H1 (cell line): ENCODE results near the gene FUT6. TPM values are rescaled to one million over a fixed set of nuclear protein-coding genes. Genes with fewer than 3 reads are reported as not detected.

ENCODE experiments used
- CTCF ChIA-PET: fragments of 300-600 bp; sonication (Branson Sonifier 250); formaldehyde crosslinking; loops from one replicate; lab custom pipeline; 2021; ENCODE audit not compliant: partially characterized antibody; lab: Charles Lee
- POLR2A ChIA-PET: fragments of 300-600 bp; sonication (Branson Sonifier 250); formaldehyde crosslinking; loops from one replicate; lab custom pipeline; 2021; ENCODE audit warnings: inconsistent platforms; ENCODE audit not compliant: partially characterized antibody; lab: Charles Lee
- DNase-seq, 2 experiments: peaks; one replicate each; pipeline versions ENCODE4 v3.0.0 to v3.0.0-alpha.2; 2010 to 2022; ENCODE audit warnings: low spot score in 2 of 2, low read depth in 1 of 2, mixed read lengths in 1 of 2
- FAIRE-seq: peaks from 2 replicates; lab custom pipeline; 2011; peaks lifted over from hg19 to GRCh38; lab: Jason Lieb, UNC
- H2AFZ ChIP-seq: 2 replicates; pipeline ENCODE4 v1.8.1; 2012; ENCODE audit warnings: low read length, inconsistent platforms
- H2AK5ac ChIP-seq: 2 replicates; pipeline ENCODE4 v1.6.1; 2013; ENCODE audit warnings: low read depth, low read length
- H2BK120ac ChIP-seq: replicated peaks from 2 replicates; pipeline ENCODE3; 2013; ENCODE audit warnings: low read depth, low read length, inconsistent platforms
- H2BK12ac ChIP-seq: 2 replicates; pipeline ENCODE4 v1.6.1; 2013; ENCODE audit warnings: low read depth, low read length
- H2BK15ac ChIP-seq: 2 replicates; pipeline ENCODE4 v1.6.1; 2013; ENCODE audit warnings: low read length
- H2BK20ac ChIP-seq: 2 replicates; pipeline ENCODE4 v1.6.1; 2013; ENCODE audit warnings: low read length
- H2BK5ac ChIP-seq: 2 replicates; pipeline ENCODE4 v1.6.1; 2013; ENCODE audit warnings: low read depth, low read length
- H3K14ac ChIP-seq: 2 replicates; pipeline ENCODE4 v1.6.1; 2013; ENCODE audit warnings: inconsistent platforms; ENCODE audit not compliant: insufficient read length
- H3K18ac ChIP-seq: 2 replicates; pipeline ENCODE4 v1.6.1; 2013; ENCODE audit warnings: low read length; ENCODE audit errors: extremely low read depth
- H3K23ac ChIP-seq: 2 replicates; pipeline ENCODE4 v1.6.1; 2013; ENCODE audit warnings: inconsistent platforms; ENCODE audit not compliant: insufficient read length
- H3K23me2 ChIP-seq: 2 replicates; pipeline ENCODE4 v1.6.1; 2013; ENCODE audit warnings: low read depth, low read length
- H3K27ac ChIP-seq: 2 replicates; pipeline ENCODE4 v1.6.1; 2011; ENCODE audit warnings: low read depth, low read length, inconsistent platforms
- H3K27me3 ChIP-seq, 4 experiments: replicated peaks in 1 of 4; 1 replicate in 1 of 4; 2 replicates in 3 of 4; pipeline versions ENCODE4 v1.6.1 to v1.8.1; 2011 to 2013; ENCODE audit warnings: low read length in 3 of 4, mild to moderate bottlenecking in 3 of 4, inconsistent platforms in 2 of 4, mixed read lengths in 2 of 4, moderate library complexity in 1 of 4; ENCODE audit not compliant: control insufficient read depth in 3 of 4, insufficient read depth in 3 of 4; ENCODE audit errors: extremely low read depth in 1 of 4
- H3K36me3 ChIP-seq, 4 experiments: 2 replicates each; pipeline versions ENCODE4 v1.6.1 to v1.8.1; 2011 to 2013; ENCODE audit warnings: mild to moderate bottlenecking in 4 of 4, low read length in 3 of 4, moderate library complexity in 2 of 4, control low read depth in 1 of 4, inconsistent platforms in 1 of 4; ENCODE audit not compliant: insufficient read depth in 4 of 4, control insufficient read depth in 2 of 4
- H3K4ac ChIP-seq: replicated peaks from 2 replicates; pipeline ENCODE3; 2013; ENCODE audit warnings: low read length, low read depth, mixed read lengths, inconsistent platforms; ENCODE audit not compliant: insufficient read length
- H3K4me1 ChIP-seq, 4 experiments: replicated peaks in 1 of 4; 1 replicate in 1 of 4; 2 replicates in 3 of 4; pipeline versions ENCODE4 v1.6.1 to v1.8.1; 2011 to 2013; ENCODE audit warnings: low read length in 3 of 4, inconsistent platforms in 2 of 4, mixed read lengths in 1 of 4; ENCODE audit not compliant: insufficient read depth in 4 of 4, control insufficient read depth in 3 of 4
- H3K4me2 ChIP-seq, 2 experiments: 2 replicates each; pipeline versions ENCODE4 v1.6.1 to v1.8.1; 2011 to 2013; ENCODE audit warnings: low read depth in 2 of 2, low read length in 2 of 2, control low read depth in 1 of 2, inconsistent platforms in 1 of 2, mild to moderate bottlenecking in 1 of 2; ENCODE audit not compliant: insufficient read depth in 1 of 2
- H3K4me3 ChIP-seq, 4 experiments: fragments of 200-600, 300-600 bp in 1 of 4; sonication (generic), shearing (Covaris generic), sonication (Bioruptor Twin) in 1 of 4; 2 replicates each; pipeline versions ENCODE4 v1.5.1 to v1.8.1; 2011 to 2016; ENCODE audit warnings: low read length in 4 of 4, low read depth in 3 of 4, control low read depth in 2 of 4, inconsistent platforms in 2 of 4, mild to moderate bottlenecking in 2 of 4, mixed read lengths in 1 of 4, moderate library complexity in 1 of 4; ENCODE audit not compliant: insufficient read depth in 2 of 4; ENCODE audit errors: extremely low read depth in 1 of 4
- H3K56ac ChIP-seq: replicated peaks from 2 replicates; pipeline ENCODE3; 2013; ENCODE audit warnings: low read depth, mild to moderate bottlenecking, mixed read lengths, low read length, inconsistent platforms; ENCODE audit not compliant: insufficient read length
- H3K79me1 ChIP-seq: 2 replicates; pipeline ENCODE4 v1.6.1; 2013; ENCODE audit warnings: low read depth, low read length, control low read depth
- H3K79me2 ChIP-seq, 2 experiments: 2 replicates each; pipeline versions ENCODE4 v1.6.1 to v1.8.1; 2012 to 2013; ENCODE audit warnings: low read length in 2 of 2, mild to moderate bottlenecking in 2 of 2, inconsistent platforms in 1 of 2; ENCODE audit not compliant: insufficient read depth in 2 of 2, control insufficient read depth in 1 of 2
- H3K9ac ChIP-seq, 4 experiments: replicated peaks in 1 of 4; 1 replicate in 1 of 4; 2 replicates in 3 of 4; pipeline versions ENCODE4 v1.6.1 to v1.8.1; 2011 to 2013; ENCODE audit warnings: low read depth in 3 of 4, low read length in 3 of 4, control low read depth in 2 of 4, mild to moderate bottlenecking in 2 of 4, moderate library complexity in 2 of 4, inconsistent platforms in 1 of 4; ENCODE audit errors: extremely low read depth in 1 of 4
- H3K9me3 ChIP-seq, 2 experiments: 2 replicates each; pipeline versions ENCODE4 v1.6.1 to v1.8.1; 2012 to 2013; ENCODE audit warnings: mild to moderate bottlenecking in 2 of 2, moderate library complexity in 2 of 2, control low read depth in 1 of 2, inconsistent platforms in 1 of 2, low read depth in 1 of 2, low read length in 1 of 2, mixed read lengths in 1 of 2; ENCODE audit not compliant: insufficient read depth in 2 of 2
- H4K20me1 ChIP-seq, 2 experiments: replicated peaks in 1 of 2; 2 replicates each; pipeline versions ENCODE3 to v1.8.1; 2011 to 2013; ENCODE audit warnings: inconsistent platforms in 2 of 2, low read length in 2 of 2, mild to moderate bottlenecking in 1 of 2; ENCODE audit not compliant: insufficient read depth in 2 of 2, control insufficient read depth in 1 of 2
- H4K5ac ChIP-seq: 2 replicates; pipeline ENCODE4 v1.6.1; 2013; ENCODE audit warnings: low read length, low read depth, mixed read lengths, inconsistent platforms; ENCODE audit not compliant: insufficient read length
- H4K8ac ChIP-seq: 2 replicates; pipeline ENCODE4 v1.8.0; 2013; ENCODE audit warnings: mild to moderate bottlenecking, moderate library complexity, low read length, inconsistent platforms; ENCODE audit not compliant: insufficient read depth; ENCODE audit errors: extremely low read depth
- H4K91ac ChIP-seq: replicated peaks from 2 replicates; pipeline ENCODE3; 2013; ENCODE audit warnings: low read length, mixed read lengths, inconsistent platforms; ENCODE audit not compliant: insufficient read length
- CBX5 ChIP-seq: fragments of 300-800, 300-1000 bp; sonication (generic); IDR thresholded peaks from 2 replicates; pipeline ENCODE4 v1.7.1; 2016; ENCODE audit warnings: antibody characterized with exemption, low read length, low read depth
- CHD1 ChIP-seq: IDR thresholded peaks from 2 replicates; pipeline ENCODE4 v1.6.1; 2012; ENCODE audit warnings: low read depth, low read length, improper control_type of control experiment
- CTCF ChIP-seq, 3 experiments: IDR thresholded peaks; 1 replicate in 2 of 3; 2 replicates in 1 of 3; pipeline versions ENCODE4 v1.5.1 to v1.6.1; 2011; ENCODE audit warnings: low read length in 3 of 3, mild to moderate bottlenecking in 3 of 3, inconsistent platforms in 2 of 3, low read depth in 1 of 3, moderate library complexity in 1 of 3; ENCODE audit not compliant: insufficient read depth in 1 of 3; ENCODE audit errors: control extremely low read depth in 1 of 3
- JUN ChIP-seq: IDR thresholded peaks from 2 replicates; pipeline ENCODE4 v1.6.1; 2011; ENCODE audit warnings: low read depth, mild to moderate bottlenecking, improper control_type of control experiment, low read length
- POLR2AphosphoS5 ChIP-seq: IDR thresholded peaks from 2 replicates; pipeline ENCODE4 v1.6.1; 2011; ENCODE audit warnings: low read depth, low read length
- RXRA ChIP-seq: IDR thresholded peaks from 2 replicates; pipeline ENCODE4 v1.6.1; 2011; ENCODE audit warnings: low read depth, mild to moderate bottlenecking, low read length, moderate library complexity; ENCODE audit not compliant: insufficient read depth
- SRF ChIP-seq: IDR thresholded peaks from 2 replicates; pipeline ENCODE4 v1.6.1; 2011; ENCODE audit warnings: mild to moderate bottlenecking, low read depth, low read length, moderate library complexity
- SUZ12 ChIP-seq: fragments of 200-600 bp; sonication (generic); IDR thresholded peaks from 2 replicates; pipeline ENCODE4 v1.6.1; 2012; ENCODE audit warnings: mild to moderate bottlenecking, inconsistent platforms, low read length, moderate library complexity, mixed read lengths
- WGBS, 2 experiments: shearing (Covaris generic) in 1 of 2; methylation state at CpG; one replicate each; pipeline versions ENCODE4 v1.1.6 to v1.1.7; 2013 to 2015; ENCODE audit warnings: low lambda C conversion rate in 2 of 2, mixed read lengths in 2 of 2, inconsistent platforms in 1 of 2, low coverage in 1 of 2, missing lambda C conversion rate in 1 of 2; ENCODE audit not compliant: insufficient replicate concordance in 2 of 2, insufficient coverage in 1 of 2, insufficient read length in 1 of 2; ENCODE audit errors: extremely low coverage in 1 of 2, missing lambda C conversion rate in 1 of 2; 5-methylcytosine and 5-hydroxymethylcytosine counted together
- polyA plus RNA-seq, 7 experiments: library from polyadenylated mRNA; depleted of rRNA in 3 of 7; stranded (reverse) in 5 of 7; unstranded in 2 of 7; fragments of >200 nt in 5 of 7; fragments of 200-250 nt in 2 of 7; gene quantifications; 1 replicate in 5 of 7; 2 replicates in 1 of 7; 4 replicates in 1 of 7; pipeline versions ENCODE4 v1.2.1 to v1.2.3, GENCODE V29; 2011 to 2013; ENCODE audit warnings: missing spikeins in 2 of 7, mixed read lengths in 2 of 7
- total RNA-seq: library from RNA; stranded (reverse); fragmentation: NEBNext Ultra II Directional; extraction: Animal tissue kit (Norgen Biotek cat#: 25700); gene quantifications from 2 replicates; pipeline ENCODE4 v1.2.1, GENCODE V29; 2021

Gene FUT6
- total and polyA plus RNA-seq, 2 of the 8 experiments (the other 6 are each of a cell fraction or from before 2014, with no cell fraction given) = not detected

GRCh38 chr19:5881543-5882299 is 42.2 kb upstream of the FUT6 start:
- Histone ChIP-seq H3K9me3 (no peaks in the 10 kb centered on the region), H3K79me2 (no peaks in the 10 kb centered on the region), H2AK5ac (no peak overlapping the region), H3K23ac (no peak overlapping the region), H3K18ac (no peak overlapping the region; the same call in 1 of the 2 replicates), H3K79me1 (no peaks in the 10 kb centered on the region), H3K27me3 (peaks cover 0 to 2% (median under 1%) of the 10 kb centered on the region in 4 experiments; a peak in 1 of 7 replicates), H3K56ac (no peak overlapping the region), H2BK12ac (no peak overlapping the region), H2BK20ac (no peak overlapping the region), H2AFZ (no peak overlapping the region), H3K23me2 (no peaks in the 10 kb centered on the region), H3K4me3 (no peak overlapping the region), H2BK5ac (no peak overlapping the region), H3K4me1 (peaks cover 0 to 17% (median 6%) of the 10 kb centered on the region in 4 experiments; a peak in 6 of 7 replicates), H2BK15ac (no peak overlapping the region), H3K36me3 (no peaks in the 10 kb centered on the region), H3K4me2 (no peak overlapping the region), H3K9ac (no peak overlapping the region), H2BK120ac (no peak overlapping the region), H4K20me1 (no peaks in the 10 kb centered on the region), H3K4ac (no peak overlapping the region), H4K91ac (no peak overlapping the region), H3K27ac (no peak overlapping the region), H4K8ac (no peak overlapping the region), H4K5ac (no peak overlapping the region), H3K14ac (no peak overlapping the region)
- WGBS, 2 experiments = 85% methylated on average over 18 of the region's 19 CpGs; no CpG with 5 or more reads in 1 of the 2 experiments
- ChIA-PET POLR2A (interaction anchor here (1.0 to 2.5 kb wide), 4 partner anchors 9 to 53 kb away, joined by 3 to 8 read pairs (median 5); no protein-coding TSS in a partner anchor), CTCF (interaction anchor here (0.7 to 1.6 kb wide), 5 partner anchors 10 to 78 kb away, joined by 3 to 9 read pairs (median 4); no protein-coding TSS in a partner anchor)
- FAIRE-seq (no peak), DNase-seq (no peak)
- TF ChIP-seq CHD1 = no peak
- TF ChIP-seq SUZ12 = no peak
- TF ChIP-seq RXRA = no peak
- TF ChIP-seq POLR2AphosphoS5 = no peak
- no peak for TF ChIP-seq CBX5
- TF ChIP-seq SRF = no peak
- TF ChIP-seq CTCF (IDR thresholded peaks at IDR 0.05; ENCODE audit: control extremely low read depth in 1 of 3, insufficient read depth in 1 of 3, low read depth in 1 of 3, low read length in 3 of 3) = no peak
- no peak for TF ChIP-seq JUN
